HG03108 (cell line): ENCODE results near the gene HLA-DMB.
A peak's percentile ranks its signal among the peaks of the same experiment; 100 is the strongest.

ENCODE experiments used
- ATAC-seq: cut with Tn5 transposase; IDR thresholded peaks from one replicate; pipeline ENCODE4 v1.9.1; 2021; ENCODE audit warnings: moderate library complexity; ENCODE audit not compliant: unreplicated experiment

Gene HLA-DMB

DNA sequence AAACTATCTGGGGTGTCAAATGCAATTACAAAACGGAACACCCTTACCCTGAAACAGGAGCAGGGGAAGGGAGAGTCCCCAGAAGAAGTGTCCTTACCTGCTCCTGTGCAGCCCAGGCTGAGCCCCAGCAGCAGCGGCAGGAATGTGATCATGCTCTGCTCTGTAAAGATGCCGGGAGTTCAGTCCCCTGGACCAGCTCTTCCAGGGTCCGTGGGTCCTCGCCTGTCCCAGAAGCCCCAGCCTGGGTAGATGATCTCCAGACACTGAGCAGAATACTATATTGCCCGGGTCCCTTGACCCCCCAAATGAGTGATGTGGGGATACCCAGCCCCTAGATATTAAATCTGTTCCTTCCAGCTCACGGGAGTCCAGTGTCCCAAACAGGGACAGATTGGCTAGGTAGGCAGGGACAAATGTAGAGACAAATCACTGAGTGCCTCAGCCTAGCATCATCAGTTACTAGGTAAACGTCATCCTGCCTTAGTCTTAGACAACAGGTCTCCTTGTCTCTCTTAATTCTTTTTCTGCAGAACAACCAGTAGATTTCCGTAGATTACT is at the start of gene HLA-DMB:
Gene HLA-DMB, minus strand, starts transcription at position 373 of the 558 bp plus-strand sequence. Its CDS starts 221 bp downstream, at position 152.
- peak; percentile 38 for ATAC-seq

DNA sequence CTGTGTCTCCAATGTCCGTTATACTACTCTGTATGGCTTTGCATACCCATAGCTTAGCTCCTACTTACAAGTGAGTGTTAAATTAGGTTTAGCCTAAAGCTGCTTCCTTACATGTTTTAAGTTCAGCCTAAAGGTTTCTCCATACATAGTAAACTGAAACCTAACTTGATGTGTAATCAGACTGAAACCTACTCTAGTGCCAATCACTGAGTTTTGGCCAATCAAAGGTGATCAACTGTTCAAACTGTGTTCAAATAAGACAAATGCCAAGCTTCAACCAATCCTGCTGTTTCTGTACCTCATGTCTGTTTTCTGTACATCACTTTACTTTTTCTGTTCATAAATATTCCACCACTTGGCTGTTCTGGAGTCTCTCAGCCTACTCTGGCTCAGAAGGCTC is 48.5 kb upstream of the HLA-DMB start:
- no peak for ATAC-seq

GRCh38 chr6:32984622-32985389 is 44.0 kb upstream of the HLA-DMB start:
- peak; percentile 52 for ATAC-seq

DNA sequence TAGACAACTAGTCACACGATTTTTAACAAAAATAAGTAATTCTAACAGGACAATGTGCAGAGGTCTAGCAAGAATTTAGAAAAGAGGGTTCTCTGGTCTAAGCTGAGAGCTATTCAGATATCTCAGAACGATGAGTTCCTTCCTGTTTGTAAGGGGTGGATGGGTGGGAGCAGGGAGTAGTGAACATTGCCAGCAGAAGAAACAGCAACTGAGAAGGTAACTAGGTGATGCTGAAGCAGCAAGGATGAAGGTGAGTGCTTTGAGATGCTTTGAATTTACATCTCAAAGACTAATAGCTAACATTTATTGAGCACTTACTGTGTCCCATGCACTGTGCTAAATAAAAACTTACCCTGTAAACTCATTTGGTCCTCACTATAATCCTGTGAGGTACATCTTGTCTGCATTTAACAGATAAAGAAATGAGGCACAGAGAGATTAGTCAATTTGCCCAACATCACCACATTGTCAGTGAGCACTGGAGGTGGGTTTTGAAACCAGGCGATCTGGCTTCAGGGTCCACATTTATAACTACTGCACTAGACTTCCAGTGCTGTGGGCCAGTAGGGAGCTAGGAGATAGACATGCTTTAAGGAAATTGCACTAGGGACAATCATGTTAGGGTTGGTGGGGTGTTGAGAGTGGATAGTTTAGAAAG is 43.3 kb upstream of the HLA-DMB start:
- no peak for ATAC-seq

GRCh38 chr6:32983493-32983848 is 42.6 kb upstream of the HLA-DMB start:
- no peak for ATAC-seq

DNA sequence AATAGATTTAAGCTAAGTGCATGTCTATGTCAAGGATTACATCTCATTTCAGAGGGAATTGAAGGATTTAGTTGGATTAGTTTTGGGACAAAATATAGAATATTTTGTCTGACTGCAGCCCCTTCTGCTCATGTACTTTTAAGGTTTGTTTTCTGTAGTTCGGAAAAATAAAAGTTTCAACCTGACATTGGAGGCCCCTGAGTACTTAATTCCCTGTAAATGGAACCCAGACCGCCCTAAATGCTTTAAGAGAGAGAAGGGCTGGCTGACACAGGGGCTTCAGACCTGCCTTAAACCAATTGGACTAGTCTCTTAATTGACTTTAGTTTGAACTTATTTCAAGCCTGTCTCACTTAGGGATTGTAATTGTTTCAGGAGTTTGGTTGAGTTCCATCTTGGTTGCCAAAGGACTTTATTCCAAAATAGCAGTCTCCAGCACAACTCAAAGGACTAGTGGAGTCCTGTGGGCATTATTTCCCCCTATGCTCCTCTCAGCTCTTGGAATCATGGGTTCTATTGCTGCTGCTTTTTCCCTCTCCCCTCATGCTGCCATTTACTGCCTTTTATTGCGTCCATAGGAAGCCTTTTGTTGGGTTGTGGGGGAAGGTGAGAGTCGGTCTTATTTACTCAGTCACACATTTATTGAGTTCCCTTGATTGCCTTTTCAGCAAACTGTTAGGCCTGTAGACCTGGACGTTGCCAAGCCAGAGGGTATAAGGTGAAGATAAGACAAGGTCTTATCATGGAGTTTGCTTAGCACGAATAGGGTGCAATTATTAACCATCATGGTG is 42.1 kb upstream of the HLA-DMB start:
- no peak for ATAC-seq

- no peak for ATAC-seq
Observed at GRCh38 chr6:32982084-32982701, 41.4 kb upstream of the HLA-DMB start.

GRCh38 chr6:32980488-32981038 is 39.7 kb upstream of the HLA-DMB start:
- ATAC-seq: no peak

DNA sequence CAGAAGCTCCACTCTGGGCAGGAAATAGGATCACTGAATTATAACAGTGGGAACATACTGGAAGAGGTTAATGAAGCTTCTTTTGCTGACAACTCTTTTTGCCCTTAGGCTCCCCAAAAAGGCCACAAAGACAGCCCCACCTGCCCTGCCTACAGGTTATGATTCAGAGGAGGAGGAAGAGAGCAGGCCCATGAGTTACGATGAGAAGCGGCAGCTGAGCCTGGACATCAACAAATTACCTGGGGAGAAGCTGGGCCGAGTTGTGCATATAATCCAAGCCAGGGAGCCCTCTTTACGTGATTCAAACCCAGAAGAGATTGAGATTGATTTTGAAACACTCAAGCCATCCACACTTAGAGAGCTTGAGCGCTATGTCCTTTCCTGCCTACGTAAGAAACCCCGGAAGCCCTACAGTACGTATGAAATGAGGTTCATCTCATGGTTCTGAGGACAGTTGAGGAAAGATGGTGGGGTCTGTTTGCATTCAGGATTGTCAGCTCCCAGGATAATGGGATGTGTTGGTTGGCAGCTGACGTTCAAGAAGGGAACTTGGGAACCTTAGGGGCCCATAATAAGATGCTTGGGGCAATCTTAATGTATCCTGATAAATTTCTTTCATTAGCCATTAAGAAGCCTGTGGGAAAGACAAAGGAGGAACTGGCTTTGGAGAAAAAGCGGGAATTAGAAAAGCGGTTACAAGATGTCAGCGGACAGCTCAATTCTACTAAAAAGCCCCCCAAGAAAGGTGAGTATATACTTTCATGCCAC is 39.1 kb upstream of the HLA-DMB start:
- no peak for ATAC-seq

DNA sequence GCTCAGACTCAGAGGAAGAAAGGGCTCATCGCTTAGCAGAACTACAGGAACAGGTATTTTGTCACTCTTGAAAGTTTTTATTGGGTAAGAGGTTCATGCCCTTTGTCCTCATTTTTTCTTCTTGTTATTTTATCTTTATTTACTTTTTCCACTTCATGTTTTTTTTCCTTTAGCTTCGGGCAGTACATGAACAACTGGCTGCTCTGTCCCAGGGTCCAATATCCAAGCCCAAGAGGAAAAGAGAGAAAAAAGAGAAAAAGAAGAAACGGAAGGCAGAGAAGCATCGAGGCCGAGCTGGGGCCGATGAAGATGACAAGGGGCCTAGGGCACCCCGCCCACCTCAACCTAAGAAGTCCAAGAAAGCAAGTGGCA is 37.1 kb upstream of the HLA-DMB start:
- ATAC-seq: no peak

- no peak for ATAC-seq
Observed at GRCh38 chr6:32977272-32977952, 36.6 kb upstream of the HLA-DMB start.

DNA sequence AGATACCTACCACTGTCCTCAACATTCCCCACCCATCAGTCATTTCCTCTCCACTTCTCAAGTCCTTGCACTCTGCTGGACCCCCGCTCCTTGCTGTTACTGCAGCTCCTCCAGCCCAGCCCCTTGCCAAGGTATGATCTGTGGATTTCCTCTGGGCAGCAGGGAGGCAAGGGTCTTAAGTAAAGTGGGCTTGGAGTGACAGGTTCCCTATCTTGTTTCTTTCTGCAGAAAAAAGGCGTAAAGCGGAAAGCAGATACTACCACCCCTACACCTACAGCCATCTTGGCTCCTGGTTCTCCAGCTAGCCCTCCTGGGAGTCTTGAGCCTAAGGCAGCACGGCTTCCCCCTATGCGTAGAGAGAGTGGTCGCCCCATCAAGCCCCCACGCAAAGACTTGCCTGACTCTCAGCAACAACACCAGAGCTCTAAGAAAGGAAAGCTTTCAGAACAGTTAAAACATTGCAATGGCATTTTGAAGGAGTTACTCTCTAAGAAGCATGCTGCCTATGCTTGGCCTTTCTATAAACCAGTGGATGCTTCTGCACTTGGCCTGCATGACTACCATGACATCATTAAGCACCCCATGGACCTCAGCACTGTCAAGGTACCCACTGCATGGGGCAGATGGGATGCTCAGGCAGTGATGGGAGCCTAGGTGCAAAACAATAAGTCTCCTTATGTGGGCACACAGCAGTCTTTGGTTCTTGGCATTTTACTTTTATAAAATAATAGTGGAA is 35.7 kb upstream of the HLA-DMB start:
- no peak for ATAC-seq

- no peak for ATAC-seq
Observed at GRCh38 chr6:32975886-32976285, 35.1 kb upstream of the HLA-DMB start.

GRCh38 chr6:32974541-32975308 is 33.9 kb upstream of the HLA-DMB start:
- ATAC-seq: no peak

GRCh38 chr6:32974016-32974333 is 33.1 kb upstream of the HLA-DMB start:
- no peak for ATAC-seq

GRCh38 chr6:32973144-32974015 is 32.6 kb upstream of the HLA-DMB start:
- ATAC-seq: no peak
